Measurements from ENCODE around the gene PRKAR2A.
"Not testable (repeated sequence)": the region's sequence is repeated elsewhere in the genome, so short reads cannot be mapped to it uniquely, and the experiment has no call there.

The PRKAR2A gene

DNA sequence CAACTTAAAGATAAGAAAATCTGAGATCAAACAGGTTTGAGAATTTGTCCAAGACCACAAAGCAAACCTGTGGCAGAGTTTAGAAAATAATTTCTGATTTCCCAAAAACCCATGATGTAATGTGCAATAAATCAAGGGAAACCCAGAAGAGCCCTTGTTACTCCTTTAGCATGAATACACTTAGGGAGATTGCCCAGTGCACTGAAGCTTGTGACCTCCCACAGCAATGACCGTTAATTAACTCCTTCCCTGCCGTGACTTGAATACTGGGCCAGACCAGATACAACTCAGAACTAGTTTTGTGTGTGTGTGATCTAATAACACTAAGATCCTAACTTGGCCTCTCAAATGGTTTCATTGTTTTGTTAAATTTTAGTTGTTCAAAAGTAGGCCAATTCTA, 2.5 kb downstream of the PRKAR2A start:
- no peak for DNase-seq (ENCODE audit: low read depth)
- H3K4me3 ChIP-seq (ENCODE audit: low read depth, low read length), result no peak overlapping the region

GRCh38 chr3:48837163-48837562, 10.5 kb downstream of the PRKAR2A start:
- no peak for TF ChIP-seq CTCF (IDR thresholded peaks at IDR 0.05; ENCODE audit: low read depth, low read length)
- TF ChIP-seq MYC (IDR thresholded peaks at IDR 0.05; ENCODE audit: low read depth, low read length), result no peak
- no peak for TF ChIP-seq POLR2A (IDR thresholded peaks at IDR 0.05; ENCODE audit: extremely low read depth, insufficient read length)
- TF ChIP-seq MAX (IDR thresholded peaks at IDR 0.05; ENCODE audit: low read depth, low read length), result no peak
- H3K4me3 ChIP-seq (ENCODE audit: low read depth, low read length), result no peak overlapping the region
- no peak for DNase-seq (ENCODE audit: low read depth)

More for the DNA sequence above, 2.5 kb downstream of the PRKAR2A start:
- no peak for TF ChIP-seq MYC (IDR thresholded peaks at IDR 0.05; ENCODE audit: low read depth, low read length)
- TF ChIP-seq POLR2A (IDR thresholded peaks at IDR 0.05; ENCODE audit: extremely low read depth, insufficient read length), result no peak
- no peak for TF ChIP-seq MAX (IDR thresholded peaks at IDR 0.05; ENCODE audit: low read depth, low read length)
- TF ChIP-seq CTCF (IDR thresholded peaks at IDR 0.05; ENCODE audit: low read depth, low read length), result no peak

DNA sequence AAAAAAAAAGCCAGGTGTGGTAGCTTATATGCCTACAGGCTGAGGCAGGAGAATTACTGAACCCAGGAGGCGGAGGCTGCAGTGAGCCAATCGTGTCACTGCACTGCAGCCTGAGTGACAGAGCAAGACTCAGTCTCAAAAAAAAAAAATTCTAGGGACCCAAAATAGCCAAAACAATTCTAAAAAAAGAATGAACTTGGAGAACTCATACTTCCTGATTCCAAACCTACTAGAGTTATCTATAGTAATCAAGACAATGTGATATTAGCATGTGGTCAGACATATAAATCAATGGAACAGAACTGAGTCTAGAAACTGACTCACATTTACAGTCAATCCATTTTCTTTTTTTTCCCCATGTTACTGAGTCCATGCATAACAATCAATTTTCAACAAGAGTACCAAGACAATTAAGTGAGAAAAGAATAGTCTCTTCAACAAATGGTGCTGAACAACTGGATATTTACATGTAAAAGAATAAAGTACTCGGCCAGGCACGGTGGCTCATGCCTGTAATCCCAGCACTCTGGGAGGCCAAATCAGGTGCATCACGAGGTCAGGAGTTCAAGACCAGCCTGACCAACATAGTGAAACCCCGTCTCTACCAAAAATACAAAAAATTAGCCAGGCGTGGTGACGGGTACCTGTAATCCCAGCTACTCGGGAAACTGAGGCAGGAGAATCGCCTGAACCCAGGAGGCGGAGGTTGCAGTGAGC, 11.9 kb downstream of the PRKAR2A start:
- DNase-seq (ENCODE audit: low read depth), result no peak
- H3K4me3 ChIP-seq (ENCODE audit: low read depth, low read length), result no peak overlapping the region
- TF ChIP-seq MYC (IDR thresholded peaks at IDR 0.05; ENCODE audit: low read depth, low read length) (no peak), POLR2A (IDR thresholded peaks at IDR 0.05; ENCODE audit: extremely low read depth, insufficient read length) (no peak), MAX (IDR thresholded peaks at IDR 0.05; ENCODE audit: low read depth, low read length) (no peak), CTCF (IDR thresholded peaks at IDR 0.05; ENCODE audit: low read depth, low read length) (no peak)

DNA sequence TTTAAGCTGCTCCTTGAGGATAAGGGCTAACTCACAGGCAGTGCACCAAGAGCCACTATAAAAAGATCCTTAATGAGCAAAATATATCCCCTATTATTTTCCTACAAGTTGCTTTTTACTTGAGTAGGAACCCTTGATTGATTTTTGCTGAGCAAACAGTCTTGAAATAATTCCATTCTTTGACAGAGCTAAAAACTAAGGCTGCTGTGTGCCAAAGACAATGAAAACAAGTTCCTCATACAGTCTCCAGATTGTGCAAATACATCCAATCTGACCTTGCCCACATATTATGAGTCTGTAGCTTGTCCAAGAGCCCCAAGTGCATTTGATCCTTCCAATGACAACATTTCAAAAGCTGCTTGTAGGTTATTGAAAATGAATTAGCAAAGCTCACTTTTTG, 15.0 kb downstream of the PRKAR2A start:
- no peak overlapping the region for H3K4me3 ChIP-seq (ENCODE audit: low read depth, low read length)
- DNase-seq (ENCODE audit: low read depth), result no peak
- no peak for TF ChIP-seq POLR2A (IDR thresholded peaks at IDR 0.05; ENCODE audit: extremely low read depth, insufficient read length)
- no peak for TF ChIP-seq MAX (IDR thresholded peaks at IDR 0.05; ENCODE audit: low read depth, low read length)
- TF ChIP-seq CTCF (IDR thresholded peaks at IDR 0.05; ENCODE audit: low read depth, low read length), result no peak
- TF ChIP-seq MYC (IDR thresholded peaks at IDR 0.05; ENCODE audit: low read depth, low read length), result no peak

GRCh38 chr3:48830715-48831114, 17.0 kb downstream of the PRKAR2A start:
- no peak for DNase-seq (ENCODE audit: low read depth)
- TF ChIP-seq MAX (IDR thresholded peaks at IDR 0.05; ENCODE audit: low read depth, low read length), result no peak
- no peak for TF ChIP-seq POLR2A (IDR thresholded peaks at IDR 0.05; ENCODE audit: extremely low read depth, insufficient read length)
- no peak for TF ChIP-seq CTCF (IDR thresholded peaks at IDR 0.05; ENCODE audit: low read depth, low read length)
- no peak for TF ChIP-seq MYC (IDR thresholded peaks at IDR 0.05; ENCODE audit: low read depth, low read length)
- no peak overlapping the region for H3K4me3 ChIP-seq (ENCODE audit: low read depth, low read length)

GRCh38 chr3:48829525-48829924, 18.1 kb downstream of the PRKAR2A start:
- DNase-seq (ENCODE audit: low read depth), result not testable (repeated sequence)

DNA sequence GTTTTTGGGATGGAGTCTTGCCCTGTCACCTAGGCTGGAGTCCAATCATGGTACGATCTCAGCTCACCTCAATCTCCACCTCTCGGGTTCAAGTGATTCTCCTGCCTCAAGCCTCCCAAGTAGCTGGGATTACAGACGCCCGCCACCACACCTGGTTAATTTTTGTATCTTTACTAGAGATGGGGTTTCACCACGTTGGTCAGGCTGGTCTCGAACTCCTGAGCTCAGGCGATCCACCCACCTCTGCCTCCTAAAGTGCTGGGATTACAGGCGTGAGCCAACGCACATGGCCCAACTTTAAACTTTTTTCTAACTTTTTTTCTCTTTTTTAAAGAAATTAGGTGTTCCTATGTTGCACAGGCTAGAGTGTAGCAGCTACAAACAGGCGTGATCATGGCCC, 19.8 kb downstream of the PRKAR2A start:
- not testable (repeated sequence) for H3K4me3 ChIP-seq (ENCODE audit: low read depth, low read length); DNase-seq (ENCODE audit: low read depth)

More at GRCh38 chr3:48829525-48829924, 18.1 kb downstream of the PRKAR2A start:
- H3K4me3 ChIP-seq (ENCODE audit: low read depth, low read length), result not testable (repeated sequence)
